HG02973 (cell line): ENCODE results near the gene POTEF.
"Not testable (repeated sequence)": the region's sequence is repeated elsewhere in the genome, so short reads cannot be mapped to it uniquely, and the experiment has no call there.

Experiments used
- ATAC-seq: cut with Tn5 transposase; IDR thresholded peaks from one replicate; pipeline ENCODE4 v1.9.1; 2021; ENCODE audit warnings: moderate library complexity; ENCODE audit not compliant: unreplicated experiment

Gene POTEF

DNA sequence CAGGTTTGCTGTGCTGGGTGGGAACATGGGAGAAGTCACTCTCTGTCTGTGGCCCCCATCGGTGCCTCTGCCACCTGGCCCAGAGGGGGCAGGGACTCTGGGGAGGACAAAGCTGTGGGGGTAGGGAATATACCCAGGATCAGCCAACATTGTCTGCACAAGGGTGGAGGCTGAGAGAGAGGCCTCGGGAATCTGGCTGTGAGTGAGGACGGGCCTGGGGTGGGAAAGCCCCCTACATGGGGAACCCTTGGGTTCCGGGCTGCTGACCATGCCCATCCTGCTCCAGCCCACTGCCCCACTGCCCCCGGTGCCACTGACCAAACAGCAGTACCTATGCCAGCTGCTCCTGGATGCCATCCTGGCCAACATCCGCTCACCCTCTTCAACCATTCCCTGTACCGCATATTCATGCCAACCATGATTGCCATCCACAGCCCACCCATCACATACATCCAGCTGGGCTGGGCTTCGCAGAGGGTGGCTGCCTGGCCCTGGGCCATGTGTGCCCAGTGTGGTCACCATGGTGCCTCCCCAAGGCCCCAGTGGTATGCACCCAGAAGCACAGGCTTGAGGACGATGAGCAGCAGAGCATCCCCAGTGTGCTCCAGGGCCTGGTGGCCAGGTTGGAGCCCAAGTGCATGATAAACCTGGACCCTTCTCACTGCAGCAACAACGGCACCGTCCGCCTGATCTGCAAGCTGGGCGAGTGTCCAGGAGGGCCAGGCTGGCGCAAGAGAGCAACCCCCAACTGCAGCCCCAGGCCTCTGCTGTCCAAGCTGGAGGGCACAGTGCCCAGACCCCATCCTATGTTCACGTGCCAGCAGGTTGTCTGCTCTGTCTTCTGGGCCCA is 6.9 kb upstream of the POTEF start:
- no peak for ATAC-seq

DNA sequence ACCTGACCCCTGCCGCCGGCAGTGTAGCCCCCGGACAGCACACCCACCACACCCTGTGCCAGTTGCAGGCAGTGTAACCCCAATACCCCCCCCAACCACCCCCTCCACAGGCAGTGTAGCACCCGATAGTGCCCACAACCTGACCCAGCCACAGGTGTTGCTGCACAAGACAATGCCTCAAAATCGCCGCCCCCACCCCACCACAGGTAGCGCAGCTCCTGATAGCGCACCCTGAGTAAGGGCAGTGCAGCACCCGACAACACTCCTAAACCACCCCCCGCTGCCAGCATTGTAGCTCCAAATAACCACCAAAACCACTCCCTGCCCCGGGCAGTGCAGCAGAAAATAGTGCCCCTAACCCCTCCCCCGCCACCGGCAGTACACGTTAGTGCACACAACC is 558 bp downstream of the POTEF start:
- not testable (repeated sequence) for ATAC-seq

DNA sequence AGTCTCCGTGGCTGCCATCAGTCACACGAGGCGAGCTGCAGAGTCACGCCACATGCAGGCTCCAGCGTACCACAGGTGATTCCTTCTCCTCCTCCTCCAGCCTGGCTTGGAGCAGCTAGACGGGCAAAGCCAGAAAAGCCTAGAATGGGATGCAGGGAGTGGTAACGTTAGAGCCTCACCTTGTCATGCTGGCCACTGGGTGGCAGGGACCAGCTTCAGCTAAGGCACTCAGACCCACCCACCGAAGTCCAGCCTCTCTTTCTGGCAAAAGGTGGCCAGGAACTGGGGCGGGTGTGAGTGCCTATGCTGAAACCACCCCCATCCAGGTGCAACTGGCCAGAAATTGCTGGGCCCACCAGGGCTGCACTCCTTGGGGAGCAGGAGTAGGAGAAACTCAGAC is 1.3 kb downstream of the POTEF start:
- not testable (repeated sequence) for ATAC-seq

DNA sequence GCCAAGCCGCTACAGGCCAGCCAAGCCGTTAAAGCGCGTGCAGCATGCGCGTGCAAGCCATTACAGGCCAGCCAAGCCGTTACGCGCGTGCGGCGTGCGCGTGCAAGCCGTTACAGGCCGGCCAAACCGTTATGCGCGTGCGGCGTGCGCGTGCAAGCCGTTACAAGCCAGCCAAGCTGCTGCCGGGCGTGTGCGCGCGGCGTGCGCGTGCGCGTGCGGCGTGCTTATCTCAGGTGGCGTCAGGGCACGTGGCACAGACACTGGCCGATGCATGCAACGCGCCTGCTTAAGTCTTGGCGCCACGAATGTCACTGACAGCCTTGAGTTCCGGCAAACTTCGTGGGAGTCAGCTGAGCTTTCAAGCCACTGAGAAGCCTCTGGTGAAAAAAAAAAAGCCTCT is 8.1 kb downstream of the POTEF start:
- ATAC-seq = not testable (repeated sequence)

DNA sequence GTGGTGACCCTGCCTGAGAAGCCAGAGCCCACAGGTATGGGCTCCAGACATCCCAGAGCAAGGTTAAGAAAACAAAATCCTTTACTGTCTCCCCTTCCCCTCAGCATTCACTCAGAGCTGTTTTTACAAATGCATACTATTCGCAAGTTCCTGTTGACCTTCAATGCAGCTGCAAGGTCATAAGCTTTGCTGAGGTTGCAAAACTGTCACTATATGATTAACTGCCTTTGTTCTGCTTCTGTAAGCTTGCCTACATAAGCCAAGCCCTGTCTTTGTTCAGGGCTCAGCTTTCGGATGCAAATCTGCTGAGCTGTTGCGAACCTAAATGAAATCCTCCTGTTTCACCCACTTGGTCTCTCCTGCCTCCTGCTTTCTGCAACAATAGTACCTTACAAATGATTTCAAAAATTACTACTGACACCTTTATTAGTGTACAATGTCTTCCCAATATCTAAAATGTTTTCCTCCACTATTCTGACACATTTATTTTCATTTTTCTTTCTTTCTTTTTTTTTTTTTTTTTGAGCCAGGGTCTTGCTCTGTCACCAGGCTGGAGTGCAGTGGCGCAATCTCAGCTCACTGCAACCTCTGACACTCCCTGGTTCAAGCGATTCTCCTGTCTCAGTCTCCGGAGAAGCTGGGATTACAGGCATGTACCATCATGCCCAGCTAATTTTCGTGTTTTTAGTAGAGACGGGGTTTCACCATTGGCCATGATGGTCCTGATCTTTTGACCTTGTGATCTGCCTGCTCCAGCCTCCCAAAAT is 26.2 kb downstream of the POTEF start:
- ATAC-seq = not testable (repeated sequence)

DNA sequence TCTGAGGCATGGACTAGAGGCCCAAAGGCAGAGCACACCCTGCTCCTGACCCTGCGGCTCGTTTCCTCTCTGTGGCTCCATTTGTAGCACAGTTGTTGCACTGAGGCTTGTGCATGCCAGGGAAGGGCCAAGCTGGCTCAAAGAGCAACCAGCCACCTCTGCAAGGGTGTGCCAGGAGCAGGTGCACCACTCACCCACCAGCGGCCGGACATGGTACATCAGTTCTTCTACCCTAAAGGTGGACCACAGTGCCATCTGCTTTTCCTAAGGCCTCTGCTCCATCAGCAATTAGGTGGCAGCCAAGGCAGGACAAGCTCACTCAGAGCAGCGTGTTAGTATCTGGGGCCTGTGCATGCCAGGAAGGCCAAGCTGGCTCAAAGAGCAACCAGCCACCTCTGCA is 66.4 kb downstream of the POTEF start:
- not testable (repeated sequence) for ATAC-seq

DNA sequence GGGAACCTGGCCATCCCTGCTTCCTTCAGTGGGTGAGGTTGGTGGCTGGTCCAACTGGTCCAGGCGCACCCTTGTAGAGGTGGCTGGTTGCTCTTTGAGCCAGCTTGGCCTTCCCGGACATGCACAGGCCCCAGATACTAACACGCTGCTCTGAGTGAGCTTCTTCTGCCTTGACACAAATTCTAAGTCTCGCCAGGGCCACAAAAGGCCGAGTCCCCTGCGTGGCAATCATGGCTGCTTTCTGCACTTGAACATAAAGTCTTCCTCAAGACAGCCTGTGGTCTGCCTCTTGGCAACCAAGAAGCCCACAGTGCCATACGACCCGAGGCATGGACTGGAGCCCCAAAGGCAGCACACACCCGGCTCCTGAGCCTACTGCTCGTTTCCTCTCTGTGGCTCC is 69.0 kb downstream of the POTEF start:
- ATAC-seq = not testable (repeated sequence)

DNA sequence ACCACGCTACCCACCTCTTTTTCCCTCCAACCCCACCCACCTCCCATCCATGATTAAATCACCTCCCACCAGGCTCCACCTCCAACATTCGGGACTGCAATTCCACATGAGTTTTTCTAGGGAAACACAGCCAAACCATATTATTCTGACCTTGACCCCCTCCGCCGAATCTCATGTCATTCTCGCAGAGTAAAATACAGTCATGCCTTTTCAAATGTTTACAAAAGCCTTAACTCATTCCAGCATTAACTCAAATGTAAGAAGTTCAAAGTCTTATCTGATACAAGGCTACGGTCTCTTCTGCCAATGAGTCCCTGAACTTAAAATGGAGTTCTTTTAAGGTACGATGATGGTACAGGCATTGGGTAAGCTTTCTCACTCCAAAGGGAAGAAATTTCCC is 72.7 kb downstream of the POTEF start:
- ATAC-seq = not testable (repeated sequence)

DNA sequence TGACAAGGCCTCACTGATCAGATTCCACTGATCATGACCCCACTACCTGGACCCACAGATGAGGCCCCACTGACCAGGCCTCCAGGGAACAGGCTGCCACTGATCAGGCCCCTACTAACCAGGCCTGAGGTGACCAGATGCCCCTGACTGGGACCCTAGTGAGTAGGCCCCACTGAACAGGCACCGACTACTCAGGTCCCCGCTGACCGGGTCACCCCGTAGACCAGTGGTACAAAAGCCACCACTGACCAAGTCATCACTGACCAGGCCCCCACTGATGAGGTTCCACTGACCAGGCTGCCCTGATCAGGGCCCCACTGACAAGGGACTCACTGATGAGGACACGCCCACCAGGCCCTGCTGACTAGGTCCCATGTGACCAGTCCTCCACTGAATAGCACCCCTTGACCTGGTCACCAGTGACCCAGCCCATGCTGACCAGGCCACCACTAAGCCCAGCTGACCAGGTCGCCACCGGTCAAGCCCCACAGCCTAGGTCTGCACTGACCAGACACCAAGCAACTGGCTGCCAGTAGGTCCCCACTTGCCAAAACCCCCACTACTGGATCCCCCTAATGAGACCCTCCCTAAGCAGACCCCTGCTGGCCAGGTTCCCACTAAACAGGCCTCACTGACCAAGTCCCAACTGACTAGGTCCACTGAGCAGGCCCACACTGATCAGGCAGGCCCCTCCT is 75.7 kb downstream of the POTEF start:
- not testable (repeated sequence) for ATAC-seq

DNA sequence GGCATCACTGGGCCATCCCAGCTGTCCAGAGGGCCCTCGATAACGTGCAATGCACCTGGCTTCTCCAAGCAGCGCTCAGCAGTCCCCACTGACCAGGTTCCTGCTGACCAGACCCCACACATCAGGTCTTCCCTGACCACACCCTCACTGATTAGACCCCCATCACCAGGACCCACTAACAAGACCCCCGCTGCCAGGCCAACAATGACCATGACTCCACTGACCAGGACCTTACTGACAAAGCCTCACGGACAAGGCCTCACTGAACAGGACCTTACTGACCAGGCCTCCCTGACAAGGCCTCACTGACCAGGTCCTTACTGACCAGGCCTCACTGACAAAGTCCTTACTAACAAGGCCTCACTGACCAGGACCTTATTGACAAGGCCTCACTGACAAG is 76.6 kb downstream of the POTEF start:
- ATAC-seq = not testable (repeated sequence)

DNA sequence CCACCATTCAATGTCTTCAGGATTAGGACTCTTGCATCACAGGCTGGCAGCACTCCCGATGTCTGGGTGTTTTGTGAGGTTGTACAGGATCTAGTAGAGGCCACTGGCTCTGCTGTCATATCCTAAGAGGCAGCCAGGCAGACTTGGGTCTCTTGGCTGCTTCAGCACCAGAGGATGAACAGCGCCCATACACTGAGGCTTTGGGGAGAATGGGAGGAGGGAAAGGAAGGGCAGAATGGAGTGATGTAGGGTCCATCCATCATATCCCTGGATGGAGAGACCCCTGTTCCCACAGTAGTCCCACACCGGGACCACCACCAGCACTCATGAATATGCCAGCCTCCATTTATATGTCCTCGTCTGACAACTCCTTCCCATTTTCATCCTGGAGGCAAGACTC is 80.6 kb downstream of the POTEF start:
- not testable (repeated sequence) for ATAC-seq

DNA sequence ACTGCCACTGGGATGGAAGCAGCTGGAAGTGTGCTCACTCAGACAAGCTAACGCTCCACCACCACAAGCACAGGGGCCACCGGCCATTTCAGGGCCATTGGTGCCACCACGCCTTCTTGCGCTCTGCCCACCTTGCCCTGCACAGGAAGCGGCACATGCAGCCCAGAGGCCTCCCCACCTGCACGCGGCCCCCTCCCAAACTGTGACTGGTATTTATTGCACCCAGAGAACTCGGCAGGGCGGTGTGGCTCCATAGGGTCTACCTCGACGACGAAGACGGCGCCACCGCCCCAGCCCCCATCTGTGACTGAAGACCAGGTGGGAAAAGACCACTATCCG is 90.8 kb downstream of the POTEF start:
- ATAC-seq = not testable (repeated sequence)

DNA sequence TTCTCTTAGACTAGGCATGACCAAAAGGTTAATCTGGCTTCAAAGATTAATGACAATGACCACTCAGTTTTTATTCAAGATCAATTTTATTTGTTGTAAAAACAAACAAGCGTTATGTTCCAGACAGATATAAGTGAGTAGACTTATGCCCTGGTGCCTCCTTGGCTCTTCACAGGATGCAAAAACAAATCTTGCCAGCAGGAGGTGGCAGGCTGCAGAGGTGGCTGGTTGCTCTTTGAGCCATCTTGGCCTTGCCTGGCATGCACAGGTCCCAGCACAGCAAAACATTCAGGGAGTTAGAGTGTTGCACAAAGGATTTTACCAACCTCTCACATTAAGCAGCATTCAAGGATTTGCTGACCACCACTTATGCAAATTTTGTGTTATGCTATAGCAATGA is 103.1 kb downstream of the POTEF start:
- ATAC-seq = not testable (repeated sequence)
